Measurements from ENCODE around the gene ANKAR.

GRCh38 chr2:189661957-189662321 lies 12.5 kb upstream of the ANKAR start:
- TF ChIP-seq CTCF (conservative IDR thresholded peaks at IDR 0.05; ENCODE audit: low read length) = no peak
- TF ChIP-seq EZH2phosphoT487 (IDR thresholded peaks at IDR 0.05; ENCODE audit: borderline replicate concordance) = no peak
